ENCODE measurements around the gene SDCBP2. TPM values are rescaled to one million over a fixed set of nuclear protein-coding genes. Genes with fewer than 3 reads are reported as not detected.

The SDCBP2 gene
- total and polyA plus RNA-seq, 2 of the 8 experiments (the other 6 are each of a cell fraction or from before 2014, with no cell fraction given): 4.2 to 6.7 TPM

GRCh38 chr20:1265226-1265915 is 63.6 kb downstream of the SDCBP2 start (continued):
- no peak for TF ChIP-seq CHD7 (IDR thresholded peaks at IDR 0.05; ENCODE audit: insufficient replicate concordance, low read length)
- TF ChIP-seq MAFK (IDR thresholded peaks at IDR 0.05; ENCODE audit: low read depth, low read length): no peak
- no peak for TF ChIP-seq EZH2 (IDR thresholded peaks at IDR 0.05; ENCODE audit: low read depth, low read length, severe bottlenecking)
- no peak for TF ChIP-seq SUZ12 (IDR thresholded peaks at IDR 0.05; ENCODE audit: low read length)
- TF ChIP-seq ZNF274 (IDR thresholded peaks at IDR 0.05; ENCODE audit: borderline replicate concordance, extremely low read depth, low read length): no peak
- no peak for TF ChIP-seq HDAC2 (IDR thresholded peaks at IDR 0.05; ENCODE audit: borderline replicate concordance in 1 of 2, low read depth in 2 of 2, low read length in 2 of 2)
- no peak for TF ChIP-seq TEAD4 (IDR thresholded peaks at IDR 0.05; ENCODE audit: low read depth, low read length)
- no peak for TF ChIP-seq CHD1 (IDR thresholded peaks at IDR 0.05; ENCODE audit: low read depth, low read length)
- TF ChIP-seq SRF (IDR thresholded peaks at IDR 0.05; ENCODE audit: low read depth, low read length): no peak
- TF ChIP-seq TAF7 (optimal IDR thresholded peaks at IDR 0.05; ENCODE audit: borderline replicate concordance, low read depth, low read length): no peak

Data from H1 (cell line).